Measurements from ENCODE around the gene ALMS1. TPM values are rescaled to one million over a fixed set of nuclear protein-coding genes. Genes with fewer than 3 reads are reported as not detected.
"Not testable (repeated sequence)": the region's sequence is repeated elsewhere in the genome, so short reads cannot be mapped to it uniquely, and the experiment has no call there.

The ALMS1 gene
- total and polyA plus RNA-seq, 9 of the 15 experiments (the other 6 are each of a cell fraction or from before 2014, with no cell fraction given), result 1.4 to 26.3 (median 13.6) TPM

DNA sequence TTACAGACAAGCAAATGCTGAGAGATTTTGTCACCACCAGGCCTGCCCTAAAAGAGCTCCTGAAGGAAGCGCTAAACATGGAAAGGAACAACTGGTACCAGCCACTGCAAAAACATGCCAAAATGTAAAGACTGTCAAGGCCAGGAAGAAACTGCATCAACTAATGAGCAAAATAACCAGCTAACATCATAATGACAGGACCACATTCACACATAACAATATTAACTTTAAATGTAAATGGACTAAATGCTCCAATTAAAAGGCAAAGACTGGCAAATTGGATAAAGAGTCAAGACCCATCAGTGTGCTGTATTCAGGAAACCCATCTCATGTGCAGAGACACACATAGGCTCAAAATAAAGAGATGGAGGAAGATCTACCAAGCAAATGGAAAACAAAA is 76.8 kb downstream of the ALMS1 start:
- POLR2A ChIA-PET; H2AFZ ChIP-seq (ENCODE audit: low read depth, low read length); ATAC-seq; H3K4me2 ChIP-seq (ENCODE audit: insufficient read depth, low read length); H3K9ac ChIP-seq (ENCODE audit: insufficient read depth in 1 of 2, low read depth in 2 of 2, low read length in 2 of 2); H3K9me1 ChIP-seq (ENCODE audit: control insufficient read depth, insufficient read depth, low read length); H3K9me3 ChIP-seq (replicated peaks; ENCODE audit: control insufficient read depth, insufficient read depth, low read depth, low read length); H3K4me3 ChIP-seq; H3K36me3 ChIP-seq (ENCODE audit: control insufficient read depth, insufficient read depth, low read length); in situ Hi-C loops (cut with MboI); H3K27ac ChIP-seq (ENCODE audit: extremely low read depth, low read depth, low read length); BruUV-seq (replicated peaks); H3K27me3 ChIP-seq (ENCODE audit: control insufficient read depth in 2 of 2, insufficient read depth in 2 of 2, low read length in 2 of 2); H3K4me1 ChIP-seq (replicated peaks in 1 of 2; ENCODE audit: control insufficient read depth in 2 of 2, insufficient read depth in 2 of 2, low read length in 2 of 2); CTCF ChIA-PET (ENCODE audit: low intra/inter-chr PET ratio); intact Hi-C loops (cut with micrococcal nuclease); FAIRE-seq; H3K79me2 ChIP-seq (ENCODE audit: control insufficient read depth, insufficient read depth, low read length); DNase-seq (ENCODE audit: extremely low read depth in 1 of 4, low spot score in 3 of 4); H4K20me1 ChIP-seq (replicated peaks; ENCODE audit: control insufficient read depth, insufficient read depth, low read length): not testable (repeated sequence)
- 100% methylated on average over 1 of the region's 1 CpG for WGBS (ENCODE audit: insufficient coverage, low coverage, missing lambda C conversion rate)
- peak; percentile 92 for TF ChIP-seq ZNF507 (tag; conservative IDR thresholded peaks at IDR 0.05)

GRCh38 chr2:73468376-73468775 is 82.7 kb downstream of the ALMS1 start:
- intact Hi-C loops (cut with micrococcal nuclease) (no loop called here), in situ Hi-C loops (cut with MboI) (no loop called here)
- Histone ChIP-seq H4K20me1 (replicated peaks; ENCODE audit: control insufficient read depth, insufficient read depth, low read length) (no peaks in the 10 kb centered on the region), H3K79me2 (ENCODE audit: control insufficient read depth, insufficient read depth, low read length) (no peaks in the 10 kb centered on the region), H3K4me3 (no peak overlapping the region), H3K9me3 (replicated peaks; ENCODE audit: control insufficient read depth, insufficient read depth, low read depth, low read length) (no peaks in the 10 kb centered on the region), H3K9me1 (ENCODE audit: control insufficient read depth, insufficient read depth, low read length) (no peaks in the 10 kb centered on the region), H2AFZ (ENCODE audit: low read depth, low read length) (no peak overlapping the region), H3K4me2 (ENCODE audit: insufficient read depth, low read length) (no peak overlapping the region), H3K36me3 (ENCODE audit: control insufficient read depth, insufficient read depth, low read length) (no peaks in the 10 kb centered on the region), H3K27me3 (ENCODE audit: control insufficient read depth in 2 of 2, insufficient read depth in 2 of 2, low read length in 2 of 2) (no peaks in the 10 kb centered on the region), H3K9ac (ENCODE audit: insufficient read depth in 1 of 2, low read depth in 2 of 2, low read length in 2 of 2) (no peak overlapping the region), H3K4me1 (replicated peaks in 1 of 2; ENCODE audit: control insufficient read depth in 2 of 2, insufficient read depth in 2 of 2, low read length in 2 of 2) (no peaks in the 10 kb centered on the region), H3K27ac (ENCODE audit: extremely low read depth, low read depth, low read length) (no peak overlapping the region)
- ChIA-PET CTCF (ENCODE audit: low intra/inter-chr PET ratio) (no interaction called here), POLR2A (no interaction called here)
- ATAC-seq, result no peak
- no TSS peak for BruUV-seq (replicated peaks)
- FAIRE-seq, result no peak
- 57% methylated on average over 1 of the region's 1 CpG for whole genome bisulfite sequencing (ENCODE audit: insufficient coverage, low coverage, missing lambda C conversion rate)
- DNase-seq (ENCODE audit: extremely low read depth in 1 of 4, low spot score in 3 of 4), result no peak
- no peak for TF ChIP-seq STAG1 (CRISPR knock-in tag; IDR thresholded peaks at IDR 0.05; ENCODE audit: borderline replicate concordance)
- TF ChIP-seq HMG20B (CRISPR knock-in tag; IDR thresholded peaks at IDR 0.05), result no peak
- no peak for TF ChIP-seq ZNF239 (CRISPR knock-in tag; IDR thresholded peaks at IDR 0.05)
- no peak for TF ChIP-seq ZNF57 (CRISPR knock-in tag; IDR thresholded peaks at IDR 0.05)
- TF ChIP-seq ZNF77 (CRISPR knock-in tag; IDR thresholded peaks at IDR 0.05), result no peak
- no peak for TF ChIP-seq THRA (IDR thresholded peaks at IDR 0.05)
- TF ChIP-seq MYC (IDR thresholded peaks at IDR 0.05; ENCODE audit: low read depth, low read length), result no peak
- TF ChIP-seq MYC (CRISPR knock-in tag; IDR thresholded peaks at IDR 0.05; ENCODE audit: borderline replicate concordance, low read depth), result no peak
- TF ChIP-seq, protein P1, sequence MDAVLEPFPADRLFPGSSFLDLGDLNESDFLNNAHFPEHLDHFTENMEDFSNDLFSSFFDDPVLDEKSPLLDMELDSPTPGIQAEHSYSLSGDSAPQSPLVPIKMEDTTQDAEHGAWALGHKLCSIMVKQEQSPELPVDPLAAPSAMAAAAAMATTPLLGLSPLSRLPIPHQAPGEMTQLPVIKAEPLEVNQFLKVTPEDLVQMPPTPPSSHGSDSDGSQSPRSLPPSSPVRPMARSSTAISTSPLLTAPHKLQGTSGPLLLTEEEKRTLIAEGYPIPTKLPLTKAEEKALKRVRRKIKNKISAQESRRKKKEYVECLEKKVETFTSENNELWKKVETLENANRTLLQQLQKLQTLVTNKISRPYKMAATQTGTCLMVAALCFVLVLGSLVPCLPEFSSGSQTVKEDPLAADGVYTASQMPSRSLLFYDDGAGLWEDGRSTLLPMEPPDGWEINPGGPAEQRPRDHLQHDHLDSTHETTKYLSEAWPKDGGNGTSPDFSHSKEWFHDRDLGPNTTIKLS (IDR thresholded peaks at IDR 0.05; ENCODE audit: borderline replicate concordance, low read depth), result no peak
- no peak for TF ChIP-seq ZNF263 (CRISPR knock-in tag; IDR thresholded peaks at IDR 0.05; ENCODE audit: borderline replicate concordance)
- TF ChIP-seq ZNF277 (CRISPR knock-in tag; IDR thresholded peaks at IDR 0.05; ENCODE audit: borderline replicate concordance), result no peak
- no peak for TF ChIP-seq ZC3H11A (IDR thresholded peaks at IDR 0.05; ENCODE audit: low read depth, low read length)

Measured in K562 (cell line).